GM10248 (cell line): ENCODE results near the gene TSPAN5.
"Not testable (repeated sequence)": the region's sequence is repeated elsewhere in the genome, so short reads cannot be mapped to it uniquely, and the experiment has no call there.

ENCODE experiments used
- CTCF ChIA-PET: fragments of 300-600 bp; sonication (Branson Sonifier 250); formaldehyde crosslinking; extraction: SDS; loops from one replicate; lab custom pipeline; 2021; ENCODE audit warnings: antibody characterized with exemption; lab: Yijun Ruan, JAX
- POLR2A ChIA-PET: fragments of 350-650 bp; sonication (Branson Sonifier 250); formaldehyde crosslinking; extraction: SDS; loops from one replicate; lab custom pipeline; 2020; ENCODE audit warnings: antibody characterized with exemption; lab: Yijun Ruan, JAX
- DNase-seq: peaks from one replicate; pipeline ENCODE4 v3.0.0; 2012; ENCODE audit errors: extremely low spot score
- TF ChIP-seq, protein P1 (sequence below): IDR thresholded peaks from 2 replicates; pipeline ENCODE4 v1.5.1; 2012; ENCODE audit warnings: mild to moderate bottlenecking, low read depth; ENCODE audit errors: extremely low read depth, missing control alignments, control extremely low read depth

Gene TSPAN5

DNA sequence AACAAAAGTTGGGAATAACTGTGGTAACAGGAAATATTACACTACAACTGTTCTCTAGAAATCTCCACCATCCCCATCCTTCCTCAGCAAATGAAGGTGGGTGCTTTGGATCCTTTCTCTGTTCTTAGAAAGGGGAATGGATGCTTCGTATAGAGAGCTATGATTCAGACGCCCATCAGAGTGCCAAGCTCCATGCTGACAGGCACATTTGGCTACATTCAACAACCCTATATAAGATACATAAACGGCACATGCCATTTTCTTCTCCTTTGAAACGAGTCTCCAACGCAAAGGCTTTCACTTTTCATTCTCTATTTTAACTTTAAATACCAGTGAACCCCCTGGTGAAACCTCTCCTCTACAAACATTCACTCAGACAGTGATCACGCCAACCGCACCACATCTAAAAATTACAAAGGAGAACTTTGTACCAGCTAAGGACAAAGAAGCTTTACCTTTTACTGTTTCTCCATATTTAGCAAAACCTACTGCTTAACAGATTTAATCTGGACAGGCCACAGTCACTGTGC, 172.5 kb downstream of the TSPAN5 start:
- POLR2A ChIA-PET, result no interaction called here
- TF ChIP-seq, protein P1, sequence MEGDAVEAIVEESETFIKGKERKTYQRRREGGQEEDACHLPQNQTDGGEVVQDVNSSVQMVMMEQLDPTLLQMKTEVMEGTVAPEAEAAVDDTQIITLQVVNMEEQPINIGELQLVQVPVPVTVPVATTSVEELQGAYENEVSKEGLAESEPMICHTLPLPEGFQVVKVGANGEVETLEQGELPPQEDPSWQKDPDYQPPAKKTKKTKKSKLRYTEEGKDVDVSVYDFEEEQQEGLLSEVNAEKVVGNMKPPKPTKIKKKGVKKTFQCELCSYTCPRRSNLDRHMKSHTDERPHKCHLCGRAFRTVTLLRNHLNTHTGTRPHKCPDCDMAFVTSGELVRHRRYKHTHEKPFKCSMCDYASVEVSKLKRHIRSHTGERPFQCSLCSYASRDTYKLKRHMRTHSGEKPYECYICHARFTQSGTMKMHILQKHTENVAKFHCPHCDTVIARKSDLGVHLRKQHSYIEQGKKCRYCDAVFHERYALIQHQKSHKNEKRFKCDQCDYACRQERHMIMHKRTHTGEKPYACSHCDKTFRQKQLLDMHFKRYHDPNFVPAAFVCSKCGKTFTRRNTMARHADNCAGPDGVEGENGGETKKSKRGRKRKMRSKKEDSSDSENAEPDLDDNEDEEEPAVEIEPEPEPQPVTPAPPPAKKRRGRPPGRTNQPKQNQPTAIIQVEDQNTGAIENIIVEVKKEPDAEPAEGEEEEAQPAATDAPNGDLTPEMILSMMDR, result no peak
- no peak for DNase-seq
- CTCF ChIA-PET, result interaction anchor here (1.5 to 2.1 kb wide), 2 partner anchors 10 to 18 kb away, joined by 5 to 7 read pairs; no protein-coding TSS in a partner anchor

GRCh38 chr4:98484031-98484430, 174.4 kb downstream of the TSPAN5 start:
- TF ChIP-seq, protein P1, result no peak
- DNase-seq, result no peak
- ChIA-PET CTCF (interaction anchor here (1.0 to 4.6 kb wide), 3 partner anchors 12 to 45 kb away, joined by 3 to 37 read pairs (median 7); no protein-coding TSS in a partner anchor), POLR2A (no interaction called here)

- TF ChIP-seq, protein P1, result no peak
- CTCF ChIA-PET, result interaction anchor here (1.0 to 4.6 kb wide), 6 partner anchors 9 to 249 kb away, joined by 3 to 37 read pairs (median 4); no protein-coding TSS in a partner anchor
- peak; percentile 66 for DNase-seq
- POLR2A ChIA-PET, result interaction anchor here (1.1 kb wide), 1 partner anchor 445 kb away, joined by 3 read pairs; no protein-coding TSS in a partner anchor
Observed at GRCh38 chr4:98482847-98483806, 175.3 kb downstream of the TSPAN5 start.

- ChIA-PET POLR2A (interaction anchor here (1.1 kb wide), 1 partner anchor 446 kb away, joined by 3 read pairs; no protein-coding TSS in a partner anchor), CTCF (interaction anchor here (1.0 to 4.6 kb wide), 5 partner anchors 8 to 923 kb away, joined by 3 to 37 read pairs (median 6); no protein-coding TSS in a partner anchor)
- no peak for DNase-seq
- TF ChIP-seq, protein P1, result no peak
Observed at GRCh38 chr4:98482503-98482846, 175.9 kb downstream of the TSPAN5 start.

DNA sequence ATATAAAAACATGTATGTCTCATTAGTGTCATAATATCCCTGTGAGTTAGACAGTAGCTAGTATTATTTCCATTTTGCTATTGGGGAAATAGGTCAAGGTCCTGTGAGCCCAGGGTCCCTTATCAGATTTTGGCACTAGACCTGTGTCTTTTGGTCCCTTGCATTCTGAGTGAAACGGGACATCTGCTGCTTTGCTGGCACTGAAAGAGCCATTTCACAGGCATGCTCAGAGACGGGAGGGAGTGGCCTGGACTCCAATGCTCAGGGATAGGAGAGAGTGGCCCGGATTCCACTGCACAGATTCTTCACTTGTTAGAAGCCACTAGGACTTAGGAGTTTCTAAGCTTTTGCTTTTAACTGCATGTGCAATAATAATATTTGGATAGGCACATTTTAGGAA, 177.2 kb downstream of the TSPAN5 start:
- POLR2A ChIA-PET, result no interaction called here
- TF ChIP-seq, protein P1, result no peak
- CTCF ChIA-PET, result interaction anchor here (1.1 to 4.6 kb wide), 3 partner anchors 9 to 18 kb away, joined by 5 to 37 read pairs (median 5); no protein-coding TSS in a partner anchor
- DNase-seq, result no peak

GRCh38 chr4:98480535-98480934, 177.9 kb downstream of the TSPAN5 start:
- TF ChIP-seq, protein P1, result no peak
- no peak for DNase-seq
- CTCF ChIA-PET, result interaction anchor here (1.4 to 4.6 kb wide), 2 partner anchors 8 to 12 kb away, joined by 5 to 37 read pairs; no protein-coding TSS in a partner anchor
- POLR2A ChIA-PET, result no interaction called here

GRCh38 chr4:98479590-98479989, 178.8 kb downstream of the TSPAN5 start:
- POLR2A ChIA-PET, DNase-seq: not testable (repeated sequence)
- CTCF ChIA-PET, result interaction anchor here (1.1 to 3.3 kb wide), 2 partner anchors 11 kb away, joined by 3 to 32 read pairs; no protein-coding TSS in a partner anchor
